HepG2 (cell line): Measurements from ENCODE around the gene TOP3B. TPM values are rescaled to one million over a fixed set of nuclear protein-coding genes. Genes with fewer than 3 reads are reported as not detected.
A peak's percentile ranks its signal among the peaks of the same experiment; 100 is the strongest.

Experiments used
- CCDC6 ChIP-seq: sonication (generic); formaldehyde crosslinking; IDR thresholded peaks from 2 replicates; pipeline ENCODE4 v1.8.1; 2022; ENCODE audit warnings: mild to moderate bottlenecking, missing genetic modification reagents, moderate library complexity
- ELF4 ChIP-seq: sonication (generic); formaldehyde crosslinking; IDR thresholded peaks from 2 replicates; pipeline ENCODE4 v1.5.0; 2020; ENCODE audit warnings: missing genetic modification reagents, mild to moderate bottlenecking, moderate library complexity, borderline replicate concordance
- FOXP1 ChIP-seq, 2 experiments: fragments of 450-650 bp in 1 of 2; IDR thresholded peaks; 2 replicates each; pipeline ENCODE4 v1.6.1; 2017 to 2018; ENCODE audit warnings: antibody characterized with exemption in 1 of 2
- KMT2A ChIP-seq: sonication (generic); formaldehyde crosslinking; IDR thresholded peaks from 2 replicates; pipeline ENCODE4 v1.4.0; 2020; ENCODE audit warnings: missing genetic modification reagents
- MAFK ChIP-seq, 2 experiments: IDR thresholded peaks in 1 of 2; conservative IDR thresholded peaks in 1 of 2; 2 replicates each; pipeline ENCODE4 v1.6.1; 2011; ENCODE audit warnings: improper control_type of control experiment in 2 of 2, low read length in 2 of 2
- MXD4 ChIP-seq: IDR thresholded peaks from 2 replicates; pipeline ENCODE4 v1.6.1; 2016; ENCODE audit warnings: mild to moderate bottlenecking, missing biosample characterization, missing genetic modification reagents
- NFYC ChIP-seq: IDR thresholded peaks from 2 replicates; pipeline ENCODE4 v1.6.1; 2016; ENCODE audit warnings: missing genetic modification reagents, missing compliant biosample characterization
- NR2F6 ChIP-seq, 2 experiments: IDR thresholded peaks; 2 replicates each; pipeline ENCODE4 v1.6.1; 2016; ENCODE audit warnings: antibody characterized with exemption in 1 of 2, mild to moderate bottlenecking in 1 of 2
- PHF20 ChIP-seq: sonication (generic); formaldehyde crosslinking; IDR thresholded peaks from 2 replicates; pipeline ENCODE4 v1.5.0; 2020; ENCODE audit warnings: mild to moderate bottlenecking, missing genetic modification reagents
- PRPF4 ChIP-seq: fragments of 200-400 bp; formaldehyde crosslinking; IDR thresholded peaks from 2 replicates; pipeline ENCODE4 v1.6.1; 2016; ENCODE audit warnings: low read length, low read depth; ENCODE audit not compliant: poor library complexity, severe bottlenecking
- SRSF4 ChIP-seq: fragments of 200-400 bp; formaldehyde crosslinking; IDR thresholded peaks from one replicate; pipeline ENCODE4 v1.6.1; 2018; ENCODE audit warnings: mild to moderate bottlenecking, low read depth, low read length, moderate library complexity; ENCODE audit not compliant: poor library complexity, severe bottlenecking
- ZBTB8A ChIP-seq: sonication (generic); formaldehyde crosslinking; IDR thresholded peaks from 2 replicates; pipeline ENCODE4 v1.4.0; 2020; ENCODE audit warnings: mild to moderate bottlenecking, low read depth, missing genetic modification reagents, borderline replicate concordance
- ZFAT ChIP-seq: sonication (generic); formaldehyde crosslinking; conservative IDR thresholded peaks from 2 replicates; pipeline ENCODE4 v1.8.1; 2023; ENCODE audit warnings: missing genetic modification reagents, inconsistent platforms
- ZFP36 ChIP-seq: fragments of 150-350 bp; IDR thresholded peaks from 2 replicates; pipeline ENCODE4 v1.6.1; 2018; ENCODE audit warnings: borderline replicate concordance, low read length, low read depth; ENCODE audit not compliant: partially characterized antibody
- ZNF232 ChIP-seq: sonication (generic); formaldehyde crosslinking; IDR thresholded peaks from 2 replicates; pipeline ENCODE4 v1.4.0; 2020; ENCODE audit warnings: missing genetic modification reagents, borderline replicate concordance
- ZNF274 ChIP-seq: sonication (generic); formaldehyde crosslinking; IDR thresholded peaks from 2 replicates; pipeline ENCODE4 v1.5.1; 2020; ENCODE audit warnings: mild to moderate bottlenecking, missing genetic modification reagents
- ZNF33A ChIP-seq: sonication (generic); formaldehyde crosslinking; IDR thresholded peaks from 2 replicates; pipeline ENCODE4 v1.5.1; 2020; ENCODE audit warnings: missing genetic modification reagents, mild to moderate bottlenecking, moderate library complexity, borderline replicate concordance
- ZNF430 ChIP-seq: sonication (generic); formaldehyde crosslinking; IDR thresholded peaks from 2 replicates; pipeline ENCODE4 v1.9.0; 2021; ENCODE audit warnings: mild to moderate bottlenecking, missing genetic modification reagents
- ZNF432 ChIP-seq: sonication (generic); formaldehyde crosslinking; IDR thresholded peaks from 2 replicates; pipeline ENCODE4 v1.5.0; 2020; ENCODE audit warnings: missing genetic modification reagents, mild to moderate bottlenecking, borderline replicate concordance
- ZNF660 ChIP-seq: sonication (generic); formaldehyde crosslinking; IDR thresholded peaks from 2 replicates; pipeline ENCODE4 v1.5.1; 2020; ENCODE audit warnings: mild to moderate bottlenecking, low read depth, missing genetic modification reagents, borderline replicate concordance
- polyA plus RNA-seq, 8 experiments: library from polyadenylated mRNA; depleted of rRNA in 3 of 8; stranded (reverse) in 7 of 8; unstranded in 1 of 8; fragments of >200 nt; fragmentation: Illumina TruSeq in 4 of 8; extraction: Trizol in 4 of 8; gene quantifications; 2 replicates each; pipeline versions ENCODE4 v1.2.1 to v1.2.3, GENCODE V29; 2011 to 2016; ENCODE audit warnings: low read depth in 4 of 8, missing spikeins in 1 of 8, mixed read lengths in 1 of 8; ENCODE audit not compliant: insufficient read depth in 1 of 8
- total RNA-seq, 5 experiments: library from RNA; depleted of rRNA; stranded (reverse); fragments of >200 nt; fragmentation: Illumina TruSeq; extraction: Trizol; gene quantifications; 2 replicates each; pipeline ENCODE4 v1.2.3, GENCODE V29; 2016; ENCODE audit warnings: low read depth in 1 of 5
- TF ChIP-seq, protein P1 (sequence below): sonication (generic); formaldehyde crosslinking; IDR thresholded peaks from 2 replicates; pipeline ENCODE4 v1.4.0; 2020; ENCODE audit warnings: missing genetic modification reagents, mild to moderate bottlenecking, borderline replicate concordance
- TF ChIP-seq, protein P2 (sequence below): sonication (generic); formaldehyde crosslinking; IDR thresholded peaks from 2 replicates; pipeline ENCODE4 v1.8.0; 2022; ENCODE audit warnings: mild to moderate bottlenecking, missing genetic modification reagents
- TF ChIP-seq, protein P3 (sequence below): sonication (generic); formaldehyde crosslinking; IDR thresholded peaks from 2 replicates; pipeline ENCODE4 v1.4.0; 2020; ENCODE audit warnings: missing genetic modification reagents

The TOP3B gene
- total and polyA plus RNA-seq, 2 of the 13 experiments (the other 11 are each of a cell fraction or from before 2014, with no cell fraction given) = 28.5 to 29.7 TPM

DNA sequence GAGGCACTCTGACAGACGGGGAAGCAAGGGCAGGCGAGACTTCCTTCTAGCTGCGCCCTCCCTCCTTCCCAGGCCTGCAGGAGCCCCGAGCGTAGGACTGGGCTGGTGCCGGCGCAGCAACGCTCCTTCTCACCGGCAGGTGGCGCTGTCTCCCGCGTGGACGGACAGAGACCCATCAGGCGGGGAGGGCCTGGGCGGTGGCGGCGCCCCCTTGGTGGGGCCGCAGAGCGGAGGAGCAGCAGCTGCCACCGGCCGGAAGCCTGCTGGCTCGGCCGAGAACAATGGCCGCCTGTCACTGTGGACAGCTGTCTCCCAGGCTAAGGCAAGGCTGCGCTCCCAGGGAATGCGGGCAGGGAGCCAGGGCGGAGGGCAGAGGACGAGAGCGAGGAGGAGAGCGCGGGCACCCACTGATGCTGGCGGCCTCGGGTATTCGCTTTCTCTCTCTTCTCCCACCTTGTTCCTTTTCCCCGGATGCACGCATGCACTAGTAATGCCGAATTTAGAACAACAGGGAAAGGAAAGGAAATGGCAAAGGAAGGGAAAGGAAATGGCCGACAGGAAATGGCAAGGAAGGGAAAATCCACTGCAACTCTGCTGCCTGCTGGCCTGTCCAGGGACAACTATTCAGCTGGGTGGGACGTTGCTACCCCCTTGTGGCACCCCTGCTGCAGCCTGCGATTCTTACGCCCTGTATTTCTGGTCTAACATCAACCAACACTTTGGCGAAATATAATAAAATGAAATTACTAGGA is 44.3 kb downstream of the TOP3B start (continued):
- TF ChIP-seq, protein P1, sequence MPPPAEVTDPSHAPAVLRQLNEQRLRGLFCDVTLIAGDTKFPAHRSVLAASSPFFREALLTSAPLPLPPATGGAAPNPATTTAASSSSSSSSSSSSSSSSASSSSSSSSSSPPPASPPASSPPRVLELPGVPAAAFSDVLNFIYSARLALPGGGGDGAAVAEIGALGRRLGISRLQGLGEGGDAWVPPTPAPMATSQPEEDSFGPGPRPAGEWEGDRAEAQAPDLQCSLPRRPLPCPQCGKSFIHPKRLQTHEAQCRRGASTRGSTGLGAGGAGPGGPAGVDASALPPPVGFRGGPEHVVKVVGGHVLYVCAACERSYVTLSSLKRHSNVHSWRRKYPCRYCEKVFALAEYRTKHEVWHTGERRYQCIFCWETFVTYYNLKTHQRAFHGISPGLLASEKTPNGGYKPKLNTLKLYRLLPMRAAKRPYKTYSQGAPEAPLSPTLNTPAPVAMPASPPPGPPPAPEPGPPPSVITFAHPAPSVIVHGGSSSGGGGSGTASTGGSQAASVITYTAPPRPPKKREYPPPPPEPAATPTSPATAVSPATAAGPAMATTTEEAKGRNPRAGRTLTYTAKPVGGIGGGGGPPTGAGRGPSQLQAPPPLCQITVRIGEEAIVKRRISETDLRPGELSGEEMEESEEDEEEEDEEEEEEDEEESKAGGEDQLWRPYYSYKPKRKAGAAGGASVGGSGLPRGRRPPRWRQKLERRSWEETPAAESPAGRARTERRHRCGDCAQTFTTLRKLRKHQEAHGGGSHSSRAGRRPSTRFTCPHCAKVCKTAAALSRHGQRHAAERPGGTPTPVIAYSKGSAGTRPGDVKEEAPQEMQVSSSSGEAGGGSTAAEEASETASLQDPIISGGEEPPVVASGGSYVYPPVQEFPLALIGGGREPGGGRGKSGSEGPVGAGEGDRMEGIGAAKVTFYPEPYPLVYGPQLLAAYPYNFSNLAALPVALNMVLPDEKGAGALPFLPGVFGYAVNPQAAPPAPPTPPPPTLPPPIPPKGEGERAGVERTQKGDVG (CRISPR knock-in tag) = 0 out of 2 replicates have a peak, but pooled peaks have one; percentile 84
- no peak for TF ChIP-seq ZBTB8A (CRISPR knock-in tag)
- TF ChIP-seq NFYC = 0 out of 2 replicates have a peak, but pooled peaks have one; percentile 31
- no peak for TF ChIP-seq FOXP1 (IDR thresholded peaks at IDR 0.05)
- no peak for TF ChIP-seq FOXP1 (CRISPR knock-in tag; IDR thresholded peaks at IDR 0.05)
- no peak for TF ChIP-seq ZFP36
- TF ChIP-seq CCDC6 = peak; percentile 86
- TF ChIP-seq ZNF33A (CRISPR knock-in tag) = no peak
- TF ChIP-seq PHF20 (CRISPR knock-in tag) = peak; percentile 58
- TF ChIP-seq ZNF660 (CRISPR knock-in tag) = no peak
- peak; percentile 74; the same call in 1 of the 2 replicates for TF ChIP-seq MXD4 (CRISPR knock-in tag)
- no peak for TF ChIP-seq ZFAT (CRISPR knock-in tag)
- no peak for TF ChIP-seq MAFK (conservative IDR thresholded peaks at IDR 0.05 in 1 of 2, IDR thresholded peaks at IDR 0.05 in 1 of 2; ENCODE audit: low read length in 2 of 2)
- TF ChIP-seq ZNF232 (CRISPR knock-in tag) = no peak
- no peak for TF ChIP-seq NR2F6 (IDR thresholded peaks at IDR 0.05)
- peak; percentile 10; the same call in 1 of the 2 replicates for TF ChIP-seq NR2F6 (CRISPR knock-in tag; IDR thresholded peaks at IDR 0.05)
- no peak for TF ChIP-seq PRPF4
- TF ChIP-seq, protein P2, sequence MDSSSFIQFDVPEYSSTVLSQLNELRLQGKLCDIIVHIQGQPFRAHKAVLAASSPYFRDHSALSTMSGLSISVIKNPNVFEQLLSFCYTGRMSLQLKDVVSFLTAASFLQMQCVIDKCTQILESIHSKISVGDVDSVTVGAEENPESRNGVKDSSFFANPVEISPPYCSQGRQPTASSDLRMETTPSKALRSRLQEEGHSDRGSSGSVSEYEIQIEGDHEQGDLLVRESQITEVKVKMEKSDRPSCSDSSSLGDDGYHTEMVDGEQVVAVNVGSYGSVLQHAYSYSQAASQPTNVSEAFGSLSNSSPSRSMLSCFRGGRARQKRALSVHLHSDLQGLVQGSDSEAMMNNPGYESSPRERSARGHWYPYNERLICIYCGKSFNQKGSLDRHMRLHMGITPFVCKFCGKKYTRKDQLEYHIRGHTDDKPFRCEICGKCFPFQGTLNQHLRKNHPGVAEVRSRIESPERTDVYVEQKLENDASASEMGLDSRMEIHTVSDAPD (CRISPR knock-in tag) = peak; percentile 68; the same call in 1 of the 2 replicates
- TF ChIP-seq ZNF430 = 0 out of 2 replicates have a peak, but pooled peaks have one; percentile 47
- TF ChIP-seq SRSF4 = no peak
- TF ChIP-seq, protein P3, sequence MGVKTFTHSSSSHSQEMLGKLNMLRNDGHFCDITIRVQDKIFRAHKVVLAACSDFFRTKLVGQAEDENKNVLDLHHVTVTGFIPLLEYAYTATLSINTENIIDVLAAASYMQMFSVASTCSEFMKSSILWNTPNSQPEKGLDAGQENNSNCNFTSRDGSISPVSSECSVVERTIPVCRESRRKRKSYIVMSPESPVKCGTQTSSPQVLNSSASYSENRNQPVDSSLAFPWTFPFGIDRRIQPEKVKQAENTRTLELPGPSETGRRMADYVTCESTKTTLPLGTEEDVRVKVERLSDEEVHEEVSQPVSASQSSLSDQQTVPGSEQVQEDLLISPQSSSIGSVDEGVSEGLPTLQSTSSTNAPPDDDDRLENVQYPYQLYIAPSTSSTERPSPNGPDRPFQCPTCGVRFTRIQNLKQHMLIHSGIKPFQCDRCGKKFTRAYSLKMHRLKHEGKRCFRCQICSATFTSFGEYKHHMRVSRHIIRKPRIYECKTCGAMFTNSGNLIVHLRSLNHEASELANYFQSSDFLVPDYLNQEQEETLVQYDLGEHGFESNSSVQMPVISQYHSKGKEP (CRISPR knock-in tag) = peak; percentile 23; the same call in 1 of the 2 replicates
- no peak; the same call in 1 of the 2 replicates for TF ChIP-seq KMT2A (CRISPR knock-in tag)
- peak; percentile 73; the same call in 1 of the 2 replicates for TF ChIP-seq ZNF274 (CRISPR knock-in tag)
- no peak for TF ChIP-seq ELF4 (CRISPR knock-in tag)
- no peak for TF ChIP-seq ZNF432 (CRISPR knock-in tag)
